Right hindlimb (tissue), 1 donor: ENCODE measurements around the gene CWC22.
"Not testable (repeated sequence)": the region's sequence is repeated elsewhere in the genome, so short reads cannot be mapped to it uniquely, and the experiment has no call there.

ENCODE experiments used
- DNase-seq: peaks from one replicate; pipeline ENCODE4 v3.0.0-alpha.2; 2018

Gene CWC22

DNA sequence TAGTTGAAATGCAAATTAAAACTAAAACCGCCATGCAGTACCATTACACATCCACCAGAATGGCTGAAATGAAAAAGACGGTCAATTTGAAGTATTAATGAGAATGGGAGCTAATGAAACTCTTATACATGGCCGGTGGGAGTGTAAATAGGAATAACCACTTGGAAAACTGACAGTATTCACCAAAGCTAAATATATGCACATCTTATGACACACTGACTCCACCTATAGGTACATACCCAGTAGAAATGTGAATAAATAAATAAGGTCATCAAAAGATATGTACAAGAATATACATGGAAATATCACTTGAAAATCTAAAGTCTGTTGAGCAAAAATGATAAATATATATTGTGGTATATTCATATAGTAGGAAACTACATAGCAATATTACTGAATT lies 57.7 kb downstream of the CWC22 start:
- DNase-seq: no peak

DNA sequence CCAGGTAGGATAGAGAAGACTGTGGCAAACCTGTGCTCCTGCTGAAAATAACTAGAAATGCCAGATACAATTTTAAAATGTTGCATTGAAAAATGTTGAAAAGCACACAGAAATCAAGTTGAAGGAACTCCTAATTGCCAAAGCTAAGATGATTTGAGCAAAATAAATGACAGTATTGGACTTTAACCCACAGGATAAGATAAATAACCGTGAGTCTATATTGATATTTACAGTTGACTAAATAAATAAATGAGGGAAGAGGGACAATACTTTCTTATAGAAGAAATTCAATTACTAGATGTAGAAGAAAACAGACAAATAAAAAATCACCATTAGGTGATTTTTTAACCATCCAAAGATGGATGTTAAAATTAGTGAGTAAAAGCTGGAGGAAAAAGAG lies 59.0 kb downstream of the CWC22 start:
- no peak for DNase-seq

GRCh38 chr2:179946810-179947615 lies 60.1 kb downstream of the CWC22 start:
- DNase-seq: no peak

DNA sequence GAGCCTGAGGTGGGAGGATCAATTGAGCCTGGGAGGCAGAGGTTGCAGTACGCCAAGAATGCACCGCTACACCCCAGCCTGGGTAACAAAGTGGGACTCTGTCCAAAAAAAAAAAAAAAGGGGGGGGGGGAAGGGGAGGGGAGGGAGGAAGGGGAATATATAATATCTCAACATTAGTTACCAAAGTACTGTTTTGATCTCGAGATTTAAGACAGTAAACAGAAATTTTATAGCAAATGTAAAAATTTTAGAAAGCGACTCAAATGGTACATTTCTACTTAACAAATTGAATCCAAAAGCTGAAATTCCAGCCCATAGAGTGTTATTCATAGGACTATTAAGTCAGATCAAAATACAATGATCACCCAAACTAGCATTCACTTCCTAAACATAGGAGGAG lies 60.8 kb downstream of the CWC22 start:
- no peak for DNase-seq

DNA sequence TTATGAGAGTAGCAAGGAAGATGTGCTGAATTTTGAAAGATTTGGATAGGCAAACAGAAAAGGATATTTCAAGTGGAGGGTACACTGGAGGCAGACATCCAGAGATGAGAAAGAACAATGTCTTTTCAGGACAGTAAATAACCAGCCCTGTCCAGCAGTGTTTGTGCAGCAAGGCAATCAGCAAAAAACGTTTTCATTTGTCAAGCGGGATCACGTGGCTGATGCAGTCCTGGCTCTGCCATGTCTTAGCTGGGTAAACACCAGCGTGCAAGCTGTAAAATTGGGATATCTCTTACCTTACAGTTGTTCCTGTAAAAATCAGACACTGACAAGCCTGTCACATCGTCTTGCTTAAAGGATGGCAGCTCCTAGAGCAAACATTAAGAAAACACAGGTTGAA lies 67.8 kb downstream of the CWC22 start:
- DNase-seq: no peak

GRCh38 chr2:179938026-179938425 lies 69.1 kb downstream of the CWC22 start:
- DNase-seq: no peak

GRCh38 chr2:179936654-179937053 lies 70.4 kb downstream of the CWC22 start:
- DNase-seq: no peak

- no peak for DNase-seq
These were observed 71.0 kb downstream of the CWC22 start for GRCh38 chr2:179936141-179936540.

GRCh38 chr2:179932786-179933185 lies 74.3 kb downstream of the CWC22 start:
- peak; percentile 19 for DNase-seq

DNA sequence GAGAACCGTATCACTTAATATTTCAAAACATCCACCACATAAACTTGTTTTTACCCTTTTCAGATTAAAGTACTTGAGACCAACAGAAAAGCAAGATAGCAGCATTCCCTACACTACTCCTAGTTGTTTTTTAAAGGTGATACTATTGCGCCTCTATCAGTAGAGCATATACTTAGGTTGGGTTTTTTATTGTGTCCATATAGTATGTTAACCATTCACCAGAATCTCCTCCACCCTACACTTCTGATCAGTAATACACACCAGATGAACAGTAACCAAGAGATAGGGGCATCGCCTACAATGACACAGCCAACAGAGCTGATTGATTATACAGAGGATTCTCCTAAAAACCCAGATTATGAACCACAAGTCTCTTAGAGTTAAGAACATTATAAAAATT lies 75.6 kb downstream of the CWC22 start:
- DNase-seq: no peak

- not testable (repeated sequence) for DNase-seq
These were observed 77.1 kb downstream of the CWC22 start for GRCh38 chr2:179929997-179930396.

DNA sequence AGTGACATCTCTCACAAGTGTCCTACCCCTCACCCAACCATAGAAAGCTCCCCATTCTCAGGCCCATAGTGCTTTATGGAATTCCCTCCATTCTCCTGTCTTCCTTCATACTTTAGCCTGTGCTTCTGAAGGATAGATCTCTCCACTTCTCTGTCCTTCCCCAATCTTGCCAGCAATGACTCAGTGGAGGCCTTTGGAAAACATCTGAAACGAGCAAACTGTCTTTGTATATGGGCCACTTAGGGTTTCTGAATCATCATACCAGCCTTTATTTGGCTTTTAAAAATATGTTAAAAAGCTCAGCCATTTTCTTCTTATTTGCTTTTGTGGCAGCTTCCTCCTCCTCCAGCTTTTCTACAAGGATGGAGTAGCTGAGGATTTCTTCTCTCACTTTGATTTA lies 80.1 kb downstream of the CWC22 start:
- no peak for DNase-seq

DNA sequence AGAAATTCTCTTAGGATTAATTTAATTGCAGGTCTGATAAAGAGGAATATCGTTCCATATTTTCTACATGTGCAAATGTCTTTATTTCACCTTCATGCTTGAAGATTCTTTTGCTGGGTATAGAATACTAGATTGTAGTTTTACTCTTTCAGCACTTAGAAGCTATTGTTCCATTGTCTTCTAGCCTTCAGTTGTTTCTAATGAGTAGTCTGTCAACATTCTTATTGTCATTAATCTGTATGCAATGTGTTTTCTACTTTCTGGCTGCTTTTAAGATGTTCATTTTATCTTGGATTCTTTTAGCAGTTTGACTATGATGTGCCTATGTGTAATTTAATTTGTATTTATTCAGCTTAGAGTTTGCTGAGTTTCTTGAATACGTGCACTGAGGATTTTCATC lies 81.4 kb downstream of the CWC22 start:
- DNase-seq: no peak

- DNase-seq: no peak
These were observed 89.8 kb downstream of the CWC22 start for GRCh38 chr2:179917272-179917671.

GRCh38 chr2:179915395-179915992 lies 91.6 kb downstream of the CWC22 start:
- DNase-seq: no peak

GRCh38 chr2:179913809-179914208 lies 93.3 kb downstream of the CWC22 start:
- DNase-seq: no peak

DNA sequence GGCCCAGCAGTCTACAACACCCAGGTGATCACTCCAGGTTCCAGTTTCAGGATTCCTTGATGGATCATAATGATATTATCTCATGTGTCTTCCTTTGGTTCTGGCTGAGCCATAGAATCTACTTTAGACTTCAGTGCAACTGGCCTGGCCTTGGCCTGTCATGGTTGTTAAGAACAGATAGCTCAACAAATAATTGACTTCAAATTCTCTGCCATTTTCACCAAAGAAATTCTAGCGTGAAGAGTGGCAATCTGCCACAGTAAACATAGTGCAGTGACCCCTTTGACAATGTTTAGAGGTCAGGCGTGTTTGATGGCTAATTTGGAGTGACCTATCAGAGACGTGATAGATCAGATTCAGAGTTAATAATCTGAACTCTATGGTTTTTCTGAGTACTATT lies 95.5 kb downstream of the CWC22 start:
- DNase-seq: no peak

- DNase-seq: no peak
These were observed 96.4 kb downstream of the CWC22 start for GRCh38 chr2:179910735-179911113.

- no peak for DNase-seq
These were observed 97.0 kb downstream of the CWC22 start for GRCh38 chr2:179909845-179910734.

GRCh38 chr2:179900655-179901054 lies 106.4 kb downstream of the CWC22 start:
- no peak for DNase-seq

DNA sequence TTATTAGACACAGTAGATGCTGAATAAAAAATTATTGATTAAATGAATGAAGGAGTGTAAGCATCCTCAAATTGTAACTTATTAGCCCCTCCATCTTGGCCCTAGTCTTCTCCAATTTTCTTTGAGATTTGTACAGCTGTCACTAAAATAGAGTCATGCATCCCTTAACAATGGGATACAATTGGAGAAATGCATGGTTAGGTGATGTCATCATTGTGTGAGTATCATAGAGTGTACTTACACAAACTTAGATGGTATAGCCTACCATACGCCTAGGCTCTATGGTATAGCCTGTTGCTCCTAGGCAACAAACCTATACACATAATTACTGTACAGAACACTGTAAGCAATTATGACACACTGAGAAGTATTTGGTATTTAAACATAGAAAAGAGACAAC lies 107.4 kb downstream of the CWC22 start:
- DNase-seq: no peak

DNA sequence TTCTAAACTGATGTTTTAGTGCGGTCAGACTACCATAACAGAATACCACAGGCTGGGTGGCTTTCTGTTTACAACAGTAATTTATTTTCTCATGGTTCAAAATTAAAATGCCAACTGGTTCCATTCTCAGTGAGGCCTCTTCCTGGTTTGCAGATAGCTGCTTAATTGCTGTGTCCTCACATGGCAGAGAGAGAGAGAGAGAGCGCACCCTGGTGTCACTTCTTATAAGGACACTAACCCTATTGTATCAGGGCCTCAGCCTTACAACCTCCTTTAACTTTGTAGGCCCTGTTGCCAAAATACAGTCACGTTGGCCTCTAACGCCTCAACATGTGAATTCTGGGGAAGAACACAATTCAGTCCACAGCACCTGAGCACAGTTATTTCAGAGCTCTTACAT lies 108.2 kb downstream of the CWC22 start:
- no peak for DNase-seq
